CD4-positive, alpha-beta T cell treated with Interleukin-12 subunit alpha and Interleukin-12 subunit beta, for 1 hour (primary cell): Measurements from ENCODE around the gene FAM171A1.
"Not testable (repeated sequence)": the region's sequence is repeated elsewhere in the genome, so short reads cannot be mapped to it uniquely, and the experiment has no call there.

Experiments used
- DNase-seq: peaks from one replicate; pipeline ENCODE4 v3.0.0-alpha.2; 2020

Gene FAM171A1

DNA sequence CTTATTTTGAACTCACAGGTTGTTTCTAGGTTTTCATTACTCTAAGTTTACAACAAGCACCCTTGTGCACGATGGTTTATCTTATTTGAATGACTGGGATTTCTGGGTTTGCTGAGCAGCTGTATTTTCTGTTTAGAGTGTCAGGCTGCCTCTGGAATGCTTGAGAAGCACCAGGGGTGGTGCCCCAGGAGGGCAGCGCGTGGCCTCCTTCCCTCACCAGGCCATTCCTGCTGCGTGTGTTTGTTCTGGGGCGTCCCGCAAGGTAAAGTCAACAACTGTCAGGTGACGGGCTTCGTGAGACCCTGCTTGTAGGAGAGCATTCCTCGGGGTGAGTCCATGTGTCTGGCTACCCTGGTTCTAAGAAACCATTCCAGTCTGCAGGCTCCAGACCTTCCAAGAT is 54.9 kb downstream of the FAM171A1 start:
- no peak for DNase-seq

DNA sequence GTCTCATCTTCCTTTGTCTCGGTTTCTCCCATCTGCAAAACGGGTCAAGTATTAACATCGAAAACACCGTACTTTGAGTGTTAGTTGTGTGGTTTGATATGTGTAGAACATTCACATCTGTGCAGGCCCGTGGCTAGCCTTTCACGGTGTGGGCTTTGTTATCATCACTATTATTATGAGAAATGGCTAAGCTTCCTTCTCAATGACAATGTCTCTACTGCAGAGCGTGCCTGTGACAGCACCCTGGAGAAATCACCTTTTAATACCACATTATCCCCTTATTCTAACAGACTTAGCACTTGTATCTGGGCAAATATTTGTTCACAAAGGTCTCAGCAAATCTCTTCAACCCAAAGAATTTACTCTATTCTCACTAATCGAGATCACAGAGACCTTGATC is 55.8 kb downstream of the FAM171A1 start:
- no peak for DNase-seq

DNA sequence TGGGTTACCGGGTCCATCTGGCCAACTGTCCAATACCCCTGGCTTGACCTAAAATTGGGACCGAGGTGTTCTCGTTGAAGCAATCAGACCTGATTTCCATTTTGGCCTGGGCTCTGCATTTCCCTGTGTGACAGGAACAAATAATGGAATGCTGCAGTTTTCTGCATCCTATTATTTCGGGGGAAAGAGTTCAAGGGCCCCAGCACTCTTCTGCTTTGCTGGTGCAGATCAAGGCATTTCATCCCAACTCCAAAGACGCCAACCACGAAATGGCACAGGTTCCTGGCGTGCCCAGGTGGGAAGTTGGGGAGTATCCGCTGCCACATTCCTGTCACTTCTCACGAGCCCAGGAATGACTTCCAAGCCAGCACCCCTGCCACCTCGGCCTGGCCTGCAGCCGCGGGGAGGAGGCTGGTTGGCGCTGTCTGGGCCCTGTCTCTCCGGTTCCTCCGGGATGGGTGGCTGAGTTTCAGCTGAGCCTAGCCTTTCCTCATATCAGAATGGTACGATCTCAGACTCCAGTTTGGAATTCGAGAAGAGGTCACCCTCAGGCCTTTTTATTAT is 56.5 kb downstream of the FAM171A1 start:
- no peak for DNase-seq

DNA sequence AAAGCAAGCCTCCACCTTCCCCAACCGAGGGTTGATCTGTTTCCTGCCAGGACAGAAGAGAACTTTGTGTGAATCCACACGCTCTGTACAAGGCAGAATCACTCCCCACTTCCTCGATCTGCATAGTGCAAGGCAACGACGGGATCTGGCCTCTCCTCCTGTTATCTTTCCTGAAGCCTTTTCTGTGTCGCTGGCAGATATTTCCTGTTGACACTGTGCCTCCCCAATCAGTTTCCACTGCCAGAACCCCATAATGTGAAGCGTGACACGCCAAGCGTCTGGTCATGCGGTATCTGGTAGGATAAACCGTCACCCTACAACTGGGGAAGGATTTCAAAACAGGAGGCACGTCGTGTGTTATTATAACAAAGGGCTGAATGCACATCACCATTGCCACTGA is 57.2 kb downstream of the FAM171A1 start:
- DNase-seq = no peak

DNA sequence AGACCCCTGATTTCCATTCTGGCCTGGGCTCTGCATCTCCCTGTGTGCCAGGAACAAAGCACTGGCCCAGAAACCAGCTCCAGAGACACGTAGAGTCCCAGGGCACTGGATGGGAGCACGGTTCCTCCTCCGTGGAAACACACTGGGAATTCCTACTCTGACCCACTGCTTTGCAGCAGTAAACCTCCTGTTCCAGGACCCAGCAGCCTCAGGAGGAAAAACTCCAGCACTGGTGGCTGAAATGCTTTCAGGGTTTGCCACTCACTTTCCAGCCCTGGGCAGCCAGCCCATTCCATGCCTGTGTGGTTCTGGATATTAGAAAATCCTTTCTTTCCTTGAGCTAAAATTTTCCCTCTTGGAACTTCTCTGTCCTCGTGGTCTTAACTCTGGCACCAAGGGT is 58.0 kb downstream of the FAM171A1 start:
- DNase-seq = no peak

DNA sequence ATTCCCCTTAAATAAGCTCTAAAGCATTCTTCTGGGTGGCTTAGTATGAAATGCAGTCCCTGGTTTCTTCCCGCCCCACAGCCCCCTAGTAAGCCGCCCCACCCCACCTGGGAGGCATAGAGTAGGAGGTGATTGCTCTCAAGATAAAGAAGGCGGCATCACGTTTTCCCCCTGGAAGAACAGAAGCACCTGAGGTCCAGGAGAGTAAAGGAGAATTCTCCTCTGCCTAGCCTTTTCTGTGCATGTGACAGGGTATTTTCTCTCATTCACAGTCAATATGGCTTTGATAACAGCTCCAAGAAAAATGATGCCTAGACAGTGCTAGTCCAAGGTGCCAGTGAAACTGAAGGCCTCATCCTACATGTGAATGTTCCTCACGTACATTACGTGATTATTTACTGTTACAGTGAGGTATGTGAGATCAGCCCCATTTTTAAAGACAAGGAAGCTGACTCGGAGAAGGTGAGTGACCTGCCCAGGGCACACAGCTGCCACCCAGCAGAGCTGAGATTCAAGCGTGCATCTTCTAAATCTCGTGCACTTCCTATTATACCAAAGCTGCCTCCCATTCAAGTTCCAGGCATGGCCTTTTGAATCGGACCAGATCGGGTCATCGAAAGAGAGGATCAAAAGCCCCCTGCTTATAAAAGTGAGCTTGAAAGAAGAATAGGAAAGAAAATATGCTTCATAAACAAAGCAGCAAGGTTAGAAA is 59.4 kb downstream of the FAM171A1 start:
- no peak for DNase-seq

GRCh38 chr10:15310776-15311568 is 60.1 kb downstream of the FAM171A1 start:
- no peak for DNase-seq

DNA sequence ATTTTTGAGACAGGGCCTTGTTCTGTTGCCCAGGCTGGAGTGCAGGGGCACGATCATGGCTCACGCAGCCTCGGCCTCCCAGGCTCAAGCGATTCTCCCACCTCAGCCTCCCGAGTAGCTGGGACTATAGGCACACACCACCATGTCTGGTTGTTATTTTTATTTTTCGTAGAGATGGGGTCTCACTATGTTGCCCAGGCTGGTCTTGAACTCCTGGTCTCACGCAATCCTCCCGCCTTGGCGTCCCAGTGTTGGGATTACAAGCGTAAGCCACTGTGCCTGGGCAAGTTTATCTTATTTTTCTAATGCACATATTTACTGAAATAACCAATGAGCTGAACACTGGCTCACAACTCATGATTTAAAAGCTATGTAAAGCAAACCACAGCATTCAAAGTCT is 61.9 kb downstream of the FAM171A1 start:
- no peak for DNase-seq

- no peak for DNase-seq
Observed at GRCh38 chr10:15306735-15307280, 64.3 kb downstream of the FAM171A1 start.

- no peak for DNase-seq
Observed at GRCh38 chr10:15305634-15306033, 65.5 kb downstream of the FAM171A1 start.

DNA sequence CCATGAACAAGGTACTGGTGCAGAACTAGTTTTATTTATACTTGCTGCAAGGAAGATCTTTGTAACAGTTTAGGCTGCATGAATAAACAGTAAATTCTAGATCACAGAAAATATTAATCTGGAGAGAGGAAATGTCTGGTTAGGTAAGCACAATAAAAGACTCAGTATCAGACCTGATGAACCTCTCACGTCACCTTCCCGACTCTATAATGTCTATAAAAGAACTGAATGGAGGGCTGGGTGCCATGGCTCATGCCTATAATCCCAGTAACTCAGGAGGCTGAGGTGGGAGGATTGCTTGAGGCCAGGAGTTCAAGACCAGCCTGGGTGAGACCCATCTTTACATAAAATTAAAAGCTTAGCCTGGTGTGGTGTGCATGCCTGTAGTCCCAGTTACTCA is 65.9 kb downstream of the FAM171A1 start:
- DNase-seq = no peak

DNA sequence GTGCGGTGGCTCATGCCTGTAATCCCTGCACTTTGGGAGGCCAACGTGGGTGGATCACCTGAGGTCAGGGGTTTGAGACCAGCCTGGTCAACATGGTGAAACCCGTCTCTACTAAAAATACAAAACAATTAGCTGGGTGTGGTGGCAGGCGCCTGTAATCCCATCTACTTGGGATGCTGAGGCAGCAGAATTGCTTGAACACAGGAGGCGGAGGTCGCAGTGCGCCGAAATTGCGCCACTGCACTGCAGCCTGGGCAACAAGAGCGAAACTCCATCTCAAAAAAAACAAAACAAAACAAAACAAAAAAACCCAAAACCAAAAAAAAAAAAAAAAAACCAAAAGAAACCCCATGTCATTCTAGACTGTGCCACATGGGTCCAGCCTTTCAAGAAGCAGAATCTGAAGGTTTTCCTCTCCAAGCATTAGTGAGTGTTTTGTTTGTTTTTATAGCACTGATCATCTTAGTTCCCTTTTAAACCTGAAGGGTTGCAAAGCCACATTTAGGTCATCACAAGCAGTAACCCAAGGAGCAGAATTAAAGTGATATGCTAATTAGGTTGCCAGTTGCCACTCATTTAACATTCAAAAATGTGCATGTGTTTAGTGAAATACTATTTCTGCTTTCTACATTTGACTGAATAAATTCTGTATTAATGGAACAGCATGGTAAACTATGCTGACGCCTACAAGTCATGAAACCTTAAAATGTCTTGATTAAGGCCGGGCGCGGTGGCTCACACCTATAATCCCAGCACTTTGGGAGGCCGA is 68.7 kb downstream of the FAM171A1 start:
- DNase-seq = not testable (repeated sequence)

GRCh38 chr10:15300697-15301096 is 70.4 kb downstream of the FAM171A1 start:
- DNase-seq = no peak

DNA sequence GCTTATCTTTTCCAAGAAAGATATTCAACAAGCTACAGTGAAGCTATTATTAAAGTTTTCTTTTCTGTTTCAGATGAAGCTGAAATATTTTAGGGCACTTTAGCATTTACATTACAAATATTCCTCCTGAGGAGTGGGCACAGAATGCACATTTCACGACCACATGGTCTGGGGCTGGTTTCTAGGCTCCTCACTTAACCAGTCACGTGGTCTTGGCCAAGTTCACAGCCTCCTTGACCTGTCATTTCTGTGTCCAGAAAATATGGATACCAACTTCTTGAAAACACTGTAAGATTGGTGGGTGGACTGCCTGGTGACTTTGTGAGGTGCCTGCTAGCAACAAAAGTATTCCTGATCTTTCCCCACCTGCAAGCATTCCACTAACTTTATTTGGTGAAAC is 70.9 kb downstream of the FAM171A1 start:
- no peak for DNase-seq

DNA sequence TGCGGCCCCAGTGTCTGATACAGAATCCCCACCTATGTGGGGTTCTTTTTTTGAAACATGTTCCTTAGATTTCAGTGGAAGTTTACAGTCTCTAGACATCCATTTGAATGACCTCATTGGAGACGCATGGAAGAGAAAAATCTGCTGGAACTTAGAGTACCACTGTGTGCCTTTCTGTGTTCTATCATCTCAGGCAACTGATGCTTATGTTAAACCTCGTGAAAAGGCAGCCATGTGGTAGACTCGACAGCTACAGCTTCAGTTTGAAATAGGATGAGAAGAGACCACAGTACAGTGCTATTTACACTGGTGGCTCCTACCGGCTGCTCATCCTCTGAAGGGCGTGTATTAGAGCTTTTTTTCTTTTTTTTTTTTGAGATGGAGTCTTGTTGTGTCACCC is 74.4 kb downstream of the FAM171A1 start:
- DNase-seq = no peak

DNA sequence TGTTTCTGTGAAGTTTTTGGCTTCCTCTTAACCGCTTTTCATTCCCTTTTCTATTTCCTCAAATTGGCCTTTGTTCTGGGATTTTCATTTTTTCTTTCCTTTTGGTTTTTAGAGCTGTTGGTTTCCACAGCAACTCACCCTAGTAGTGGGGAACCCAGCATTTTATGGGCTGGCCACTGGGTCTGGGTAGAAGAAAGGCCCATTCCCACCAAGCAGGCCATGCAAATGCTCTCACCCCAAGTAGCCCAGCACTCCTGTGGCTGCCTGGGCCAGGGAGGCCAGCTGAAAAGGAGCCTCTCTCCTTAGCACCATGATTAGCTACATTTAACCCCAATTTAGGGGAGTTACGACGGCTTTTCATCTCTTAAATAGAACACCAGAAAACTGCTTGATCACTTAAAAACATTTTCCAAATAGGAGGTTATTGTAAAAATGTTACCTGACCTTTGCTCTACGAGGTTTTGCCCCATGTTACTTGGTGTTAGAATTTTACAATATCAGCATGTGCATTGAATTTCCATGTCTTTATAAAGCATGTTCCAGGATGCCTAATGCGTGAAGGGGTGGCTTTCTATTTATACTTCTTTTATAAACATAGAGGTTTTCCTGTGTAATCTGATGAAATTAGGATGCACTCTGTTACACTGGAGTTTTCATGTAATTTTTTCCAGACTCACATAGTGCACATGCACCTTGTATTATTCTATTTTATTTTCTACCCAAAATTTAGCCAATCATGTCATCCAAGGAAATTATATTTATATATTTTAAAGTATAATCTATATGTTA is 75.4 kb downstream of the FAM171A1 start:
- DNase-seq = no peak

DNA sequence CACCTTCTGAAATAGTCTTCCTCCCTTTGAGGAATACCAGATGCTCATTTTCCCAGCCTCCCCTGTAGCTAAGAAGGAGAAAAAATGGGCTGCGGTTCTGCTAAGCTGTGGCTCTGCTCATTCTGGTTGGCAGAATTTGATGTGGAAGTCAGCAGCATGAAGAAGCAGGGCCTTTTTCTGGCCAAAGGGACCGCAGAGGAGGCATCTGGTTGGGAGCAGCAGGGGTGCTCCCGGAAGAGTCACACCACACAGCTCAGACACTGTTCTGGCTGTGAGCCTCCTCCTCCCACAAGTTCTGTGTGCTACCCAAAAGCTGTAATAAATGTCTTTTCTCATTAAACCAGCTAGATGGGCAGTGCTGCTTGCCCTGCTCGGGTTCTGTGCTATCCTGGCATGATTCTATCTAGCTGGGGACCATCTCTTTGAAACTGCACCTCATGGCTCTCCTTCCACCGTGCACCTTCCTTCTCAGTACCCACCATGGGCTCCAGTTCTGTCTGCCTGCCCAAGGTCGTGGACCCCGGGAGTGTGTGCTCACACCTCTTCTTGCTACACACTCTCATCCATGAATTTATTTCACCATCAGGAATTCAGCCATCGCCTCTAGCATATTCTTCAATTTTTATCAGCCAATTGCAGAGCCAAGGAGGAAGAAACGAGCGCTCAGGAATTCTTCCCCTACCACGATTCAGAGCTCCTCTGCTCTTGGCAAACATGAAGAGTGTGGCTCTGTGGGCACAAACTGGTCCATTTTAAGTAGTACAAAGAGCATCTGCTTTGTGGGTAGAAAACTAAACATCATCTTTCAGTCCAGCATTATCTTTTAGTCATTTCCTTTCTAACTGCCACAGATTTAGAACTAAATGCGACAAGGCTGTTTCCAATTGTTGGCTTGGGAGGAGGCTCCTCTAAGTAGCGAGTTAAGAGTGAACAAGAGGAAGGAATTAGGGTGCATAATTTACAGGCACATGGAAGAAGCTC is 76.9 kb downstream of the FAM171A1 start:
- DNase-seq = no peak

- DNase-seq = no peak
Observed at GRCh38 chr10:15290671-15291070, 80.4 kb downstream of the FAM171A1 start.

DNA sequence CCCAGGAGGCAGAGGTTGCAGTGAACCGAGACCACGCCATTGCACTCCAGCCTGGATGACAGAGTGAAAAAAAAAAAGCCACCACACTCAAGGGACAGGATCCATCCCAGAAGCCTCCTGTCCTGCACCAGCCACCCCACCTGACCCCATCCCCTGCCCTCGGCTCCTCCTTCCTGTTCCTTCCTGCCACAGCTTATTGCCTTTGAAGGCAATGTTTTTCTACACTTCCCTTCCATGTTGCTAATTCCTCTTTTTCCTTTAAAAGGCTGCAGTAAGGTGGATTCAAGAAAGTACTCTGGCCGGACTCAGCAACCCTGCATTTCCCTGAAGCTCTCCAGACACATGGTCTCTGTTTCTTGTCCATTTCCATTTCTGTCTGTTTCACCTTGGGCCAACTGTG is 80.9 kb downstream of the FAM171A1 start:
- no peak for DNase-seq

DNA sequence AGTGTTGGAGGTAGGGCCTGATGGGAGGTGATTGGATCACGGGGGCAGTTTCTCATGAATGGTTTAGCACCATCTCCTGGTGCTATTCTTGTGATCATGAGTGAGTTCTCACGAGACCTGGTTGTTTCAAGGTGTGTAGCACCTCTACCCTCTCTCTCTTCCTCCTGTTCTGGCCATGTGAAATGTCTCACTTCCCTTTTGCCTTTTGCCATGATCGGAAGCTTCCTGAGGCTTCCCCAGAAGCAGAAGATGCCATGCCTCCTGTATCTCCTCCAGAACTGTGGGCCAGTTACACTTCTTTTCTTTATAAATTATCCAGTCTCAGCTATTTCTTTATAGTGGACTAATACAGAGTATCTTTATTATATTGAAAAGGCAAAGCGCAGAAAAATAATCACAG is 90.1 kb downstream of the FAM171A1 start:
- no peak for DNase-seq

- no peak for DNase-seq
Observed at GRCh38 chr10:15280462-15280861, 90.6 kb downstream of the FAM171A1 start.
